Lung (tissue), 12 donors: Measurements from ENCODE around the gene E2F6. TPM values are rescaled to one million over a fixed set of nuclear protein-coding genes. Genes with fewer than 3 reads are reported as not detected.

Source experiments
- ATAC-seq: fragments of 200-7000 bp; cut with Tn5 transposase; one replicate; pipeline ENCODE4 v1.9.1; 2020; ENCODE audit warnings: moderate number of reproducible peaks; ENCODE audit not compliant: insufficient read depth, low FRiP score
- DNase-seq, 3 donors: peaks; one replicate each; pipeline ENCODE4 v3.0.0-alpha.2; 2013 to 2017
- H3K27ac ChIP-seq, 2 donors: one replicate each; pipeline ENCODE4 v1.5.1; 2013; ENCODE audit warnings: mild to moderate bottlenecking in 2 of 2, moderate library complexity in 2 of 2, control low read depth in 1 of 2, inconsistent platforms in 1 of 2, low read depth in 1 of 2, low read length in 1 of 2
- H3K27me3 ChIP-seq, 3 donors: one replicate each; pipeline ENCODE4 v1.5.1; 2013; ENCODE audit warnings: low read length in 2 of 3; ENCODE audit not compliant: control insufficient read depth in 3 of 3, insufficient read depth in 3 of 3
- H3K36me3 ChIP-seq, 4 donors: one replicate each; pipeline ENCODE4 v1.5.1; 2013; ENCODE audit warnings: low read length in 4 of 4, mild to moderate bottlenecking in 1 of 4, moderate library complexity in 1 of 4; ENCODE audit not compliant: control insufficient read depth in 4 of 4, insufficient read depth in 4 of 4
- H3K4me1 ChIP-seq, 5 donors: one replicate each; pipeline ENCODE4 v1.5.1; 2013; ENCODE audit warnings: low read length in 5 of 5, mild to moderate bottlenecking in 2 of 5, moderate library complexity in 1 of 5; ENCODE audit not compliant: control insufficient read depth in 5 of 5, insufficient read depth in 5 of 5
- H3K4me3 ChIP-seq: one replicate; pipeline ENCODE4 v1.5.1; 2013; ENCODE audit warnings: mild to moderate bottlenecking, control low read depth, moderate library complexity
- H3K9ac ChIP-seq, 2 donors: one replicate each; pipeline ENCODE4 v1.5.1; 2013; ENCODE audit warnings: low read length in 2 of 2, control low read depth in 1 of 2; ENCODE audit not compliant: insufficient read depth in 1 of 2
- H3K9me3 ChIP-seq, 4 donors: one replicate each; pipeline ENCODE4 v1.5.1; 2013; ENCODE audit warnings: low read length in 3 of 4, mild to moderate bottlenecking in 1 of 4, moderate library complexity in 1 of 4; ENCODE audit not compliant: control insufficient read depth in 4 of 4, insufficient read depth in 3 of 4
- CTCF ChIP-seq: IDR thresholded peaks from 2 replicates; pipeline ENCODE4 v1.5.1; 2012; ENCODE audit warnings: mild to moderate bottlenecking; ENCODE audit errors: control extremely low read depth, extremely low read depth
- WGBS, 2 donors: extraction: QIAGEN DNeasy Blood & Tissue Kit; methylation state at CpG; one replicate each; pipeline ENCODE4 v1.1.7; 2013; 5-methylcytosine and 5-hydroxymethylcytosine counted together
- polyA plus RNA-seq, 2 donors: library from polyadenylated mRNA; stranded (reverse); fragments of 200-250 nt; gene quantifications; one replicate each; pipeline ENCODE4 v1.2.1, GENCODE V29; 2013
- total RNA-seq, 2 donors: library from RNA; depleted of rRNA in 1 of 2; stranded (reverse); fragments of >200 nt in 1 of 2; gene quantifications; one replicate each; pipeline ENCODE4 v1.2.1, GENCODE V29; 2014 to 2021
- donor health status: control.
- donor health status: control.
- donor health status: Bipolar disorder and iron deficiency.
- donor health status: healthy.
- donor health status: DM: yes; HTN: yes; CAD: no.

The E2F6 gene
- total and polyA plus RNA-seq, 4 donors, result 8.5 to 13.8 (median 11.1) TPM

GRCh38 chr2:11493282-11493681, 27.3 kb upstream of the E2F6 start:
- H3K9me3 ChIP-seq, result no peaks in the 10 kb centered on the region
- no peak overlapping the region for H3K27ac ChIP-seq
- H3K9ac ChIP-seq, result no peak overlapping the region
- no peak for ATAC-seq
- TF ChIP-seq CTCF, result no peak
- H3K4me1 ChIP-seq, result peaks cover 0 to 16% (median 3%) of the 10 kb centered on the region in 5 donors
- no peak overlapping the region for H3K4me3 ChIP-seq
- H3K36me3 ChIP-seq, result no peaks in the 10 kb centered on the region
- DNase-seq, result no peak
- H3K27me3 ChIP-seq, result no peaks in the 10 kb centered on the region
- WGBS, 2 donors, result 94 to 95% methylated on average over 6 of the region's 6 CpGs

- no peak for TF ChIP-seq CTCF
- peak in 1 of 3 donors; percentile 20 for DNase-seq
- ATAC-seq, result no peak
- no peak overlapping the region for H3K4me3 ChIP-seq
- no peaks in the 10 kb centered on the region for H3K36me3 ChIP-seq
- no peak overlapping the region for H3K27ac ChIP-seq
- no peaks in the 10 kb centered on the region for H3K9me3 ChIP-seq
- H3K4me1 ChIP-seq, result peaks cover 0 to 16% (median 3%) of the 10 kb centered on the region in 5 donors
- H3K9ac ChIP-seq, result no peak overlapping the region
- 81 to 82% methylated on average over 1 of the region's 1 CpG for WGBS, 2 donors
- H3K27me3 ChIP-seq, result no peaks in the 10 kb centered on the region
Observed at GRCh38 chr2:11492720-11493119, 26.8 kb upstream of the E2F6 start.

GRCh38 chr2:11492244-11492643, 26.3 kb upstream of the E2F6 start:
- 84 to 86% methylated on average over 3 of the region's 3 CpGs for WGBS, 2 donors
- peaks cover 0 to 16% (median 3%) of the 10 kb centered on the region in 5 donors for H3K4me1 ChIP-seq
- H3K4me3 ChIP-seq, result no peak overlapping the region
- H3K27ac ChIP-seq, result no peak overlapping the region
- no peak overlapping the region for H3K9ac ChIP-seq
- ATAC-seq (no peak), DNase-seq (no peak)
- H3K9me3 ChIP-seq, result no peaks in the 10 kb centered on the region
- TF ChIP-seq CTCF, result no peak
- no peaks in the 10 kb centered on the region for H3K36me3 ChIP-seq
- no peaks in the 10 kb centered on the region for H3K27me3 ChIP-seq

GRCh38 chr2:11491348-11491933, 25.5 kb upstream of the E2F6 start:
- H3K9ac ChIP-seq, result no peak overlapping the region
- ATAC-seq, result no peak
- no peaks in the 10 kb centered on the region for H3K27me3 ChIP-seq
- H3K4me3 ChIP-seq, result no peak overlapping the region
- no peak for TF ChIP-seq CTCF
- H3K27ac ChIP-seq, result no peak overlapping the region
- H3K4me1 ChIP-seq, result peaks cover 0 to 16% (median 3%) of the 10 kb centered on the region in 5 donors
- H3K9me3 ChIP-seq, result no peaks in the 10 kb centered on the region
- H3K36me3 ChIP-seq, result no peaks in the 10 kb centered on the region
- peak in 2 of 3 donors; percentile 45 to 61 for DNase-seq
- 59 to 64% methylated on average over 3 of the region's 3 CpGs for WGBS, 2 donors
